HepG2 (cell line): Measurements from ENCODE around the gene KCNH6. TPM values are rescaled to one million over a fixed set of nuclear protein-coding genes. Genes with fewer than 3 reads are reported as not detected.

ENCODE experiments used
- ATF7-NPFF ChIP-seq: sonication (generic); formaldehyde crosslinking; IDR thresholded peaks from 2 replicates; pipeline ENCODE4 v1.8.1; 2023; ENCODE audit warnings: mild to moderate bottlenecking, low read depth, missing genetic modification reagents, moderate library complexity
- FOXJ3 ChIP-seq: sonication (generic); formaldehyde crosslinking; IDR thresholded peaks from 2 replicates; pipeline ENCODE4 v1.4.0; 2020; ENCODE audit warnings: missing genetic modification reagents, mild to moderate bottlenecking, borderline replicate concordance
- HNRNPL ChIP-seq: fragments of 200-400 bp; formaldehyde crosslinking; IDR thresholded peaks from 2 replicates; pipeline ENCODE4 v1.6.1; 2017; ENCODE audit warnings: mild to moderate bottlenecking, low read depth, low read length
- KDM6A ChIP-seq: IDR thresholded peaks from 2 replicates; pipeline ENCODE4 v1.6.1; 2016; ENCODE audit warnings: low read depth
- RBAK ChIP-seq: sonication (generic); formaldehyde crosslinking; IDR thresholded peaks from 2 replicates; pipeline ENCODE4 v1.5.1; 2020; ENCODE audit warnings: mild to moderate bottlenecking, missing genetic modification reagents
- RBM22 ChIP-seq: fragments of 200-400 bp; formaldehyde crosslinking; optimal IDR thresholded peaks from 2 replicates; pipeline ENCODE3; 2017; ENCODE audit warnings: mild to moderate bottlenecking, low read length, moderate library complexity
- SAP130 ChIP-seq: IDR thresholded peaks from 2 replicates; pipeline ENCODE4 v1.6.1; 2016; ENCODE audit warnings: low read depth
- SIX4 ChIP-seq: sonication (generic); formaldehyde crosslinking; IDR thresholded peaks from 2 replicates; pipeline ENCODE4 v1.4.0; 2020; ENCODE audit warnings: missing genetic modification reagents
- SNAPC5 ChIP-seq: sonication (generic); formaldehyde crosslinking; IDR thresholded peaks from 2 replicates; pipeline ENCODE4 v1.8.1; 2023; ENCODE audit warnings: mild to moderate bottlenecking, missing genetic modification reagents, borderline replicate concordance
- ZNF225 ChIP-seq: sonication (generic); formaldehyde crosslinking; IDR thresholded peaks from 2 replicates; pipeline ENCODE4 v1.4.0; 2020; ENCODE audit warnings: mild to moderate bottlenecking, missing genetic modification reagents
- ZNF232 ChIP-seq: sonication (generic); formaldehyde crosslinking; IDR thresholded peaks from 2 replicates; pipeline ENCODE4 v1.4.0; 2020; ENCODE audit warnings: missing genetic modification reagents, borderline replicate concordance
- ZNF282 ChIP-seq: fragments of 450-650 bp; IDR thresholded peaks from 2 replicates; pipeline ENCODE4 v1.6.1; 2018; ENCODE audit not compliant: partially characterized antibody
- ZNF30 ChIP-seq: sonication (generic); formaldehyde crosslinking; IDR thresholded peaks from 2 replicates; pipeline ENCODE4 v1.5.0; 2020; ENCODE audit warnings: mild to moderate bottlenecking, missing genetic modification reagents
- ZNF431 ChIP-seq: sonication (generic); formaldehyde crosslinking; IDR thresholded peaks from 2 replicates; pipeline ENCODE4 v1.9.0; 2022; ENCODE audit warnings: missing genetic modification reagents, low read depth, mild to moderate bottlenecking, borderline replicate concordance
- ZNF446 ChIP-seq: sonication (generic); formaldehyde crosslinking; IDR thresholded peaks from 2 replicates; pipeline ENCODE4 v1.5.0; 2020; ENCODE audit warnings: mild to moderate bottlenecking, missing genetic modification reagents
- ZNF530 ChIP-seq: sonication (generic); formaldehyde crosslinking; IDR thresholded peaks from 2 replicates; pipeline ENCODE4 v1.5.0; 2020; ENCODE audit warnings: low read depth, mild to moderate bottlenecking, missing genetic modification reagents
- ZNF597 ChIP-seq: sonication (generic); formaldehyde crosslinking; IDR thresholded peaks from 2 replicates; pipeline ENCODE4 v1.5.0; 2020; ENCODE audit warnings: missing genetic modification reagents
- ZNF687 ChIP-seq: sonication (generic); formaldehyde crosslinking; IDR thresholded peaks from 2 replicates; pipeline ENCODE4 v1.5.1; 2020; ENCODE audit warnings: mild to moderate bottlenecking, missing genetic modification reagents, moderate library complexity
- ZNF761 ChIP-seq: sonication (generic); formaldehyde crosslinking; conservative IDR thresholded peaks from 2 replicates; pipeline ENCODE4 v1.4.0; 2020; ENCODE audit warnings: mild to moderate bottlenecking, missing genetic modification reagents
- ZNF839 ChIP-seq: sonication (generic); formaldehyde crosslinking; IDR thresholded peaks from 2 replicates; pipeline ENCODE4 v1.4.0; 2020; ENCODE audit warnings: missing genetic modification reagents, mild to moderate bottlenecking, borderline replicate concordance
- polyA plus RNA-seq, 8 experiments: library from polyadenylated mRNA; depleted of rRNA in 3 of 8; stranded (reverse) in 7 of 8; unstranded in 1 of 8; fragments of >200 nt; fragmentation: Illumina TruSeq in 4 of 8; extraction: Trizol in 4 of 8; gene quantifications; 2 replicates each; pipeline versions ENCODE4 v1.2.1 to v1.2.3, GENCODE V29; 2011 to 2016; ENCODE audit warnings: low read depth in 4 of 8, missing spikeins in 1 of 8, mixed read lengths in 1 of 8; ENCODE audit not compliant: insufficient read depth in 1 of 8
- total RNA-seq, 5 experiments: library from RNA; depleted of rRNA; stranded (reverse); fragments of >200 nt; fragmentation: Illumina TruSeq; extraction: Trizol; gene quantifications; 2 replicates each; pipeline ENCODE4 v1.2.3, GENCODE V29; 2016; ENCODE audit warnings: low read depth in 1 of 5

Gene KCNH6
- total and polyA plus RNA-seq, 2 of the 13 experiments (the other 11 are each of a cell fraction or from before 2014, with no cell fraction given): 0.05 to 0.18 TPM

- TF ChIP-seq ZNF687 (CRISPR knock-in tag): no peak; the same call in 1 of the 2 replicates
- TF ChIP-seq RBAK (CRISPR knock-in tag): no peak
- no peak for TF ChIP-seq ZNF232 (CRISPR knock-in tag)
- no peak for TF ChIP-seq ZNF446 (CRISPR knock-in tag)
- TF ChIP-seq KDM6A (CRISPR knock-in tag): no peak
- TF ChIP-seq ZNF530 (CRISPR knock-in tag): no peak
- no peak for TF ChIP-seq ZNF30 (CRISPR knock-in tag)
- no peak for TF ChIP-seq FOXJ3 (CRISPR knock-in tag)
- no peak for TF ChIP-seq SIX4
- TF ChIP-seq ZNF282: no peak
- TF ChIP-seq ATF7-NPFF (CRISPR knock-in tag): no peak
- no peak for TF ChIP-seq RBM22
- TF ChIP-seq ZNF761 (CRISPR knock-in tag): no peak
- TF ChIP-seq SAP130 (CRISPR knock-in tag): no peak
- TF ChIP-seq ZNF839: no peak
- TF ChIP-seq ZNF225: no peak
- peak; percentile 70; the same call in 1 of the 2 replicates for TF ChIP-seq HNRNPL
- no peak for TF ChIP-seq ZNF597
- no peak for TF ChIP-seq ZNF431 (CRISPR knock-in tag)
- TF ChIP-seq SNAPC5 (CRISPR knock-in tag): no peak
Observed at GRCh38 chr17:63529711-63530556, 6.8 kb downstream of the KCNH6 start (continued).
